HG03060 (cell line): ENCODE results near the gene MPZ.

Source experiments
- ATAC-seq: cut with Tn5 transposase; IDR thresholded peaks from one replicate; pipeline ENCODE4 v1.9.1; 2021; ENCODE audit warnings: low read depth, moderate number of reproducible peaks; ENCODE audit not compliant: unreplicated experiment

The MPZ gene

GRCh38 chr1:161304927-161305866 is 4.6 kb downstream of the MPZ start:
- ATAC-seq: no peak

- ATAC-seq: no peak
Observed at GRCh38 chr1:161300478-161300877, 9.3 kb downstream of the MPZ start.

- no peak for ATAC-seq
Observed at GRCh38 chr1:161299347-161299746, 10.4 kb downstream of the MPZ start.

GRCh38 chr1:161298116-161298515 is 11.7 kb downstream of the MPZ start:
- ATAC-seq: no peak

GRCh38 chr1:161297415-161297814 is 12.4 kb downstream of the MPZ start:
- ATAC-seq: no peak

GRCh38 chr1:161290779-161291178 is 19.0 kb downstream of the MPZ start:
- no peak for ATAC-seq

GRCh38 chr1:161287482-161288054 is 22.2 kb downstream of the MPZ start:
- no peak for ATAC-seq

GRCh38 chr1:161285521-161285920 is 24.2 kb downstream of the MPZ start:
- no peak for ATAC-seq

GRCh38 chr1:161285113-161285512 is 24.7 kb downstream of the MPZ start:
- no peak for ATAC-seq

GRCh38 chr1:161282991-161283390 is 26.8 kb downstream of the MPZ start:
- ATAC-seq: no peak

- ATAC-seq: no peak
Observed at GRCh38 chr1:161274874-161275273, 34.9 kb downstream of the MPZ start.

GRCh38 chr1:161273402-161273801 is 36.4 kb downstream of the MPZ start:
- no peak for ATAC-seq

GRCh38 chr1:161267321-161267720 is 42.4 kb downstream of the MPZ start:
- no peak for ATAC-seq

GRCh38 chr1:161266836-161267235 is 42.9 kb downstream of the MPZ start:
- no peak for ATAC-seq

GRCh38 chr1:161266202-161266601 is 43.6 kb downstream of the MPZ start:
- no peak for ATAC-seq

- no peak for ATAC-seq
Observed at GRCh38 chr1:161265305-161265704, 44.5 kb downstream of the MPZ start.

- ATAC-seq: no peak
Observed at GRCh38 chr1:161261261-161262235, 48.2 kb downstream of the MPZ start.

- no peak for ATAC-seq
Observed at GRCh38 chr1:161260376-161261260, 49.1 kb downstream of the MPZ start.

GRCh38 chr1:161259765-161260164 is 50.0 kb downstream of the MPZ start:
- ATAC-seq: no peak

- ATAC-seq: no peak
Observed at GRCh38 chr1:161259345-161259702, 50.4 kb downstream of the MPZ start.
